ENCODE measurements around the gene FOXF2.
A peak's percentile ranks its signal among the peaks of the same experiment; 100 is the strongest.

- TF ChIP-seq ZNF274 (IDR thresholded peaks at IDR 0.05; ENCODE audit: low read depth, low read length) (no peak), SUZ12 (IDR thresholded peaks at IDR 0.05; ENCODE audit: extremely low read depth, insufficient read depth, insufficient read length) (peak; percentile 37)
Measured at GRCh38 chr6:1385129-1386037, 4.0 kb upstream of the FOXF2 start.

Data from NT2/D1 (cell line).